Hepatocyte (in vitro differentiated cells): ENCODE results near the gene SLC26A1. TPM values are rescaled to one million over a fixed set of nuclear protein-coding genes. Genes with fewer than 3 reads are reported as not detected.
"Not testable (repeated sequence)": the region's sequence is repeated elsewhere in the genome, so short reads cannot be mapped to it uniquely, and the experiment has no call there.

Experiments used
- DNase-seq: peaks from one replicate; pipeline ENCODE4 v3.0.0-alpha.2; 2016; ENCODE audit warnings: low spot score
- H2AFZ ChIP-seq: fragments of 200-600 bp; sonication (generic); 2 replicates; pipeline ENCODE4 v1.6.0; 2016; ENCODE audit warnings: antibody characterized with exemption, mild to moderate bottlenecking
- H3K27ac ChIP-seq: fragments of 200-600 bp; sonication (generic); 2 replicates; pipeline ENCODE4 v1.5.1; 2016; ENCODE audit warnings: mild to moderate bottlenecking
- H3K27me3 ChIP-seq: fragments of 200-600 bp; sonication (generic); 2 replicates; pipeline ENCODE4 v1.6.1; 2016
- H3K36me3 ChIP-seq: fragments of 200-600 bp; sonication (generic); replicated peaks from 2 replicates; pipeline ENCODE4 v1.5.1; 2016; ENCODE audit warnings: low read depth; ENCODE audit not compliant: insufficient read depth
- H3K4me1 ChIP-seq: fragments of 200-600 bp; sonication (generic); 2 replicates; pipeline ENCODE4 v1.5.1; 2016; ENCODE audit warnings: mild to moderate bottlenecking, moderate library complexity; ENCODE audit not compliant: insufficient read depth
- H3K4me2 ChIP-seq: fragments of 200-600 bp; sonication (generic); 2 replicates; pipeline ENCODE4 v1.6.0; 2016
- H3K4me3 ChIP-seq: fragments of 200-600 bp; sonication (generic); 2 replicates; pipeline ENCODE4 v1.5.1; 2016; ENCODE audit warnings: mild to moderate bottlenecking
- H3K79me2 ChIP-seq: fragments of 200-600 bp; sonication (generic); 2 replicates; pipeline ENCODE4 v1.6.0; 2017; ENCODE audit warnings: mild to moderate bottlenecking
- H3K9me2 ChIP-seq: fragments of 200-600 bp; sonication (generic); replicated peaks from 2 replicates; pipeline ENCODE4 v1.6.0; 2017; ENCODE audit warnings: mild to moderate bottlenecking; ENCODE audit not compliant: insufficient read depth
- H3K9me3 ChIP-seq: fragments of 200-600 bp; sonication (generic); 2 replicates; pipeline ENCODE4 v1.5.1; 2016; ENCODE audit warnings: low read depth, mild to moderate bottlenecking
- H4K20me1 ChIP-seq: fragments of 200-600 bp; sonication (generic); 2 replicates; pipeline ENCODE4 v1.6.0; 2016; ENCODE audit warnings: mild to moderate bottlenecking; ENCODE audit not compliant: insufficient read depth, poor library complexity, severe bottlenecking
- EZH2 ChIP-seq: fragments of 200-600 bp; sonication (generic); IDR thresholded peaks from 2 replicates; pipeline ENCODE4 v1.6.1; 2016; ENCODE audit warnings: antibody characterized with exemption, mild to moderate bottlenecking, borderline replicate concordance
- EZH2phosphoT487 ChIP-seq: fragments of 200-600 bp; sonication (generic); IDR thresholded peaks from one replicate; pipeline ENCODE4 v1.6.1; 2018; ENCODE audit warnings: antibody characterized with exemption, mild to moderate bottlenecking, low read depth, moderate library complexity; ENCODE audit not compliant: unreplicated experiment, severe bottlenecking
- WGBS: methylation state at CpG from one replicate; pipeline ENCODE4 v1.1.6; 2016; ENCODE audit warnings: low lambda C conversion rate; ENCODE audit errors: missing lambda C conversion rate; 5-methylcytosine and 5-hydroxymethylcytosine counted together
- polyA plus RNA-seq: library from polyadenylated mRNA; unstranded; fragments of >200 nt; fragmentation: Nextera tagmentation; extraction: Ambion mirVana; gene quantifications from 2 replicates; pipeline ENCODE4 v1.2.1, GENCODE V29; 2016
- total RNA-seq: library from RNA; depleted of rRNA; stranded (reverse); fragments of >200 nt; gene quantifications from 2 replicates; pipeline ENCODE4 v1.2.3, GENCODE V29; 2014
- TF ChIP-seq, protein P1 (sequence below): fragments of 200-600 bp; sonication (generic); IDR thresholded peaks from 2 replicates; pipeline ENCODE4 v1.5.1; 2016; ENCODE audit warnings: antibody characterized with exemption, mild to moderate bottlenecking; ENCODE audit not compliant: poor library complexity

SLC26A1 gene
- total and polyA plus RNA-seq, 2 experiments from 2014 or later = 9.0 to 12.6 TPM

GRCh38 chr4:999882-1000425, 6.8 kb upstream of the SLC26A1 start:
- Histone ChIP-seq H4K20me1 (no peaks in the 10 kb centered on the region), H2AFZ (no peak overlapping the region), H3K4me3 (no peak overlapping the region), H3K9me3 (no peaks in the 10 kb centered on the region), H3K27ac (no peak overlapping the region), H3K9me2 (no peaks in the 10 kb centered on the region), H3K4me1 (peaks cover 34% of the 10 kb centered on the region), H3K4me2 (no peak overlapping the region), H3K27me3 (peaks cover 61% of the 10 kb centered on the region), H3K79me2 (no peaks in the 10 kb centered on the region), H3K36me3 (no peaks in the 10 kb centered on the region)
- TF ChIP-seq EZH2phosphoT487 (no peak), EZH2 (no peak)
- TF ChIP-seq, protein P1, sequence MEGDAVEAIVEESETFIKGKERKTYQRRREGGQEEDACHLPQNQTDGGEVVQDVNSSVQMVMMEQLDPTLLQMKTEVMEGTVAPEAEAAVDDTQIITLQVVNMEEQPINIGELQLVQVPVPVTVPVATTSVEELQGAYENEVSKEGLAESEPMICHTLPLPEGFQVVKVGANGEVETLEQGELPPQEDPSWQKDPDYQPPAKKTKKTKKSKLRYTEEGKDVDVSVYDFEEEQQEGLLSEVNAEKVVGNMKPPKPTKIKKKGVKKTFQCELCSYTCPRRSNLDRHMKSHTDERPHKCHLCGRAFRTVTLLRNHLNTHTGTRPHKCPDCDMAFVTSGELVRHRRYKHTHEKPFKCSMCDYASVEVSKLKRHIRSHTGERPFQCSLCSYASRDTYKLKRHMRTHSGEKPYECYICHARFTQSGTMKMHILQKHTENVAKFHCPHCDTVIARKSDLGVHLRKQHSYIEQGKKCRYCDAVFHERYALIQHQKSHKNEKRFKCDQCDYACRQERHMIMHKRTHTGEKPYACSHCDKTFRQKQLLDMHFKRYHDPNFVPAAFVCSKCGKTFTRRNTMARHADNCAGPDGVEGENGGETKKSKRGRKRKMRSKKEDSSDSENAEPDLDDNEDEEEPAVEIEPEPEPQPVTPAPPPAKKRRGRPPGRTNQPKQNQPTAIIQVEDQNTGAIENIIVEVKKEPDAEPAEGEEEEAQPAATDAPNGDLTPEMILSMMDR = no peak
- DNase-seq = no peak
- 82% methylated on average over 10 of the region's 18 CpGs for whole genome bisulfite sequencing

DNA sequence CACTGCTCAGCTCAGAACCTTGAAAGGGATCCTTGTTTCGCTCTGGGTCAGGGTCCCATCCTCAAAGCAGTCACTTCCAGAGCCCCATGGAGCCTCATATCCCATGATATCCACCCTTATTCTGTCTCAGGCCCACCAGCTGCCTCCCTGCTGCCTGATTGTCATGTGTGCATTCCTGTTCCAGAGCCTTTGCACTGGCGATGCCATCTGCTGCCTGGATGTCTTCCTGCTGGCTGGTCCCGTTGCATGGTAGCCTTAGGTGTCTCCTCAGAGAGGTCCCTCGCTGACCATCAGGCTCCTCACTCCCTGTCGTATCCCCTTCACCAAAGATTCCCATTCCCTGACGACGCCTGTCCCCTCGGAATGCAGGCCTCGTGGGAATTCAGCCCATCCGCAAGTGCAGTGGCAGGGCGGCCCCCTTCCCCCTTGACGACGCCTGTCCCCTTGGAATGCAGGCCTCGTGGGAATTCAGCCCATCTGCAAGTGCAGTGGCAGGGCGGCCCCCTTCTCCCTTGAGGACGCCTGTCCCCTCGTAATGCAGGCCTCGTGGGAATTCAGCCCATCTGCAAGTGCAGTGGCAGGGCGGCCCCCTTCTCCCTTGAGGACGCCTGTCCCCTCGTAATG, 6.1 kb upstream of the SLC26A1 start:
- not testable (repeated sequence) for H4K20me1 ChIP-seq, H3K4me2 ChIP-seq, H3K9me2 ChIP-seq, H3K36me3 ChIP-seq, H3K79me2 ChIP-seq, DNase-seq, H3K9me3 ChIP-seq, H3K27ac ChIP-seq, H3K4me3 ChIP-seq, H2AFZ ChIP-seq
- H3K27me3 ChIP-seq = peaks cover 56% of the 10 kb centered on the region
- peaks cover 34% of the 10 kb centered on the region for H3K4me1 ChIP-seq
- WGBS = 74% methylated on average over 14 of the region's 21 CpGs

DNA sequence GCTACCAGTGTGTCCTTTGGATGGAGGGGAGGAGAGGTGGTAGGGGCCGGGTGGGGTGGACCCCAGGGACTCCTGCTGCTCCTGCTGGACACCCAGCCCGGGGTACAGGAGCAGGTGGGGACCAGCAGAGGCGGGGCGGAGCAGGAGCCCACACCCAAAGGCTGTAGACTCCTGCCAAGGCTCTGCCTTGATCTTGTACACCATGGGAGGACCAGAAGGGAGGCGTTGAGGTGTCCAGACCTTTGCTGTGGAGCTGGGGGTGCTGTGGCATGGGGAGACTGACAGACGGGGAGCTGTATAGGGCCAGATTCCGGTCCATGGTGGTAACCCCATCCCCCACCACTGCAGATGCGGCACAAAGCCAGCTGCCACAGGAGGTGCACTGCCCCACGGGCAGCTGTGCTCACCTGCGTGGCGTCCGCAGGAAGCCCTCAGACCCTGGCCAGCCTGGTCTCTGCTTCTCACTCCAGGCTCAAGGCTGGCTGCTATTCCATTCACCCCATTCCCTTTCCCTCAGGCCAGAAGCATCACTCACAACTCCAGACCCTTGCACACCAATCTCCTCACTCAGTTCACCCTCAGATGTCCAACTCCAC, 5.0 kb upstream of the SLC26A1 start:
- Histone ChIP-seq H4K20me1 (no peaks in the 10 kb centered on the region), H3K79me2 (no peaks in the 10 kb centered on the region), H3K9me3 (no peaks in the 10 kb centered on the region), H3K27me3 (peaks cover 44% of the 10 kb centered on the region), H2AFZ (no peak overlapping the region), H3K9me2 (no peaks in the 10 kb centered on the region), H3K4me2 (peak overlapping the region; percentile 92), H3K4me1 (peaks cover 40% of the 10 kb centered on the region), H3K36me3 (no peaks in the 10 kb centered on the region), H3K4me3 (no peak overlapping the region), H3K27ac (no peak overlapping the region)
- TF ChIP-seq, protein P1 = no peak
- TF ChIP-seq EZH2phosphoT487 (no peak), EZH2 (no peak)
- no peak for DNase-seq
- 75% methylated on average over 11 of the region's 12 CpGs for WGBS

DNA sequence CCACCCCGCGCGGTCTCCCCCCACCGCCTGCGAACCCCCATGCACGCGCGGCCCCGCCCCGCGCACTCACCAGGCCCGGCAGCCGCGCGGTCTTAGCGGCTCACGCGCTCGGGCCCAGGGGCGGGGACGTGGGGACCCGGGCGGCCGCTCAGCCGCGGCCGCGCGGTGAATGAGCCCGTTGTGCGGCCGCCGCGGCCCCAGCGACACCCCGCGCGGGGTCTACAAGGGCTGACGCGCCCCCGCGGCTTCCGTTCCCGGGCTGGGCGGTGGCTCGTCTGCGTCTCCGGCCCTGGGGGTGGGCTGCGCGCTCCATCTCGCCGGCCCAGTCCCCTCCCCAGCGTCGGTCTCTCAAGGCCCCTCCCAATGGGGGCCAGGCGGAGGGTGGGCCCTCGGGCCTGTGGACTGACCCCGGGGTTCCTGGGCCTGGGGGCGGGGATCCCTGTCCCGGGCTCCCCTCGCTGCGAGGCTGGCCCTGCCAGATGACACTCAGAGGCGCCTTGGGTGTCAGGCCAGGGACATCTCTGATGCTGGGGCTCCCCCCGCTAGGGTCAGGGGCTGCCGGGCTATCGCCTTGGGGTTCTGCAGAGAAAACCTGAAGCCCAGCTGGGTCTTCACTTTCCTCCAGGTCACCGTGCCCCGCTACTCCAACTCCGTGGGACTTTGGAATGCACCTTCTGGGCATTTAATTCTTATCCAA, 4.3 kb upstream of the SLC26A1 start:
- no peak for TF ChIP-seq EZH2
- Histone ChIP-seq H3K9me2 (no peaks in the 10 kb centered on the region), H2AFZ (no peak overlapping the region), H3K27me3 (peaks cover 39% of the 10 kb centered on the region), H4K20me1 (no peaks in the 10 kb centered on the region), H3K4me2 (peak overlapping the region; percentile 92), H3K27ac (no peak overlapping the region), H3K9me3 (no peaks in the 10 kb centered on the region), H3K36me3 (no peaks in the 10 kb centered on the region), H3K4me1 (peaks cover 35% of the 10 kb centered on the region), H3K4me3 (peak overlapping the region; percentile 42), H3K79me2 (no peaks in the 10 kb centered on the region)
- WGBS = 21% methylated on average over 8 of the region's 68 CpGs
- DNase-seq = peak; percentile 78
